GM18858 (cell line): ENCODE data around the gene RAB40B.

Experiments used
- ATAC-seq: cut with Tn5 transposase; IDR thresholded peaks from one replicate; pipeline ENCODE4 v1.9.1; 2021; ENCODE audit not compliant: unreplicated experiment

The RAB40B gene

DNA sequence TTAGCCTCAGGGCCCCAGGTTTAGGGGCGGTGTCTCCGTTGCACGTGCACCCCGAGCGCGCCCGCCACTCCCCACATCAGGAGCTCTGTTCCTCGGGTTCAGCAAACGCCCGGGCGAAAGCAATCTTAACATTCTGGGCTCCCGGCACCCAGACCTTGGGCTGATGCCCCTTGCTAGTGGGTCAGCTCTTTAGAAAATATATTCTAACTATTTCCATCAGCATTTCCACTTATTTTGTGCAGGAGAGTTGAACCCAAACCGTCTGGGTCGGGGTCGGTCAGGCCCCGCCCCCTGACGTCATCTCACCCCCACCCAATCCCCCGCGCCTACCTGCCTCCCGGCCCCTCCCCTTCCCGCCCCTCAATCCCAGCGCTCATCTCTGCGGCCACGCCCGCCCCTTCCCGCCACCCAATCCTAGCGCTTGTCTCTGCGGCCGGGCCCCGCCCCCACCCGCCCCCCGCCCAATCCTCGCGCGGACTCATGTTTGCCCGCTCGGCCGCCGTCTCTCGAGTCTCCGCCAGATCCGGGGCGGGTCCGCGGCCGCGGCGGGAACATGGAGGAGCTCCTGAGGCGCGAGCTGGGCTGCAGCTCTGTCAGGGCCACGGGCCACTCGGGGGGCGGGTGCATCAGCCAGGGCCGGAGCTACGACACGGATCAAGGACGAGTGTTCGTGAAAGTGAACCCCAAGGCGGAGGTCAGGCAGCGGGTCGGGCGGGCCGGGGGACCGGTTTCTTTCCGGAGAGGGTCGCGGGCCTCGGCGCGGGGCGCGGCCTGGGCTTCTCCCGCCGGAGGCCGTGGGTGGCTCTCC, 17.9 kb upstream of the RAB40B start, which contains the start of gene FN3KRP:
FN3KRP (plus strand) TSS at position 504 of the 808 bp plus-strand sequence; CDS start at position 554, 50 bp downstream.
- ATAC-seq: no peak

DNA sequence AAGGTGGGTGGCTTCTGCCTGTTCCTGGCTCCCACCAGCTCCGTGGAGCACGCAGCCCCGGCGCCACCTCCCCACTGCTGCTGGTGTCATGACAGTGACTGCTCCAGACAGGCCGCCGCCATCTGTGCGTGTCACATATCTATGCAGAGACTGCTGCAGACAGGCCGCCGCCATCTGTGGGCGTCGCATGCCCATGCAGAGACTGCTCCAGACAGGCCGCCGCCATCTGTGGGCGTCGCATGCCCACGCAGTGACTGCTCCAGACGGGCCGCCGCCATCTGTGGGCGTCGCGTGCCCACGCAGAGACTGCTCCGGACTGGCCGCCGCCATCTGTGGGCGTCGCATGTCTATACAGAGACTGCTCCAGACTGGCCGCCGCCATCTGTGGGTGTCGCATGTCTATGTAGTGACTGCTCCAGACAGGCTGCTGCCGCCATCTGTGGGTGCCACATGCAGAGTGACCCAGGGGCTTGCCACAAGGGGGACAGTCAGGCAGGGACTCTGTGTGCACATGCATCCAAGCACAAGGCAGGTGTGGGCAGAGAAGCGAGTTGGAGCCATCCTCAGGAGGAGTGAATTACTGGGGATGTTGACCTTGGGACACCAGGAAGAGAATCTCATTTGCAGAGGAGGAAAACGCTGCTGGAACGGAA, 14.7 kb upstream of the RAB40B start:
- ATAC-seq: no peak

DNA sequence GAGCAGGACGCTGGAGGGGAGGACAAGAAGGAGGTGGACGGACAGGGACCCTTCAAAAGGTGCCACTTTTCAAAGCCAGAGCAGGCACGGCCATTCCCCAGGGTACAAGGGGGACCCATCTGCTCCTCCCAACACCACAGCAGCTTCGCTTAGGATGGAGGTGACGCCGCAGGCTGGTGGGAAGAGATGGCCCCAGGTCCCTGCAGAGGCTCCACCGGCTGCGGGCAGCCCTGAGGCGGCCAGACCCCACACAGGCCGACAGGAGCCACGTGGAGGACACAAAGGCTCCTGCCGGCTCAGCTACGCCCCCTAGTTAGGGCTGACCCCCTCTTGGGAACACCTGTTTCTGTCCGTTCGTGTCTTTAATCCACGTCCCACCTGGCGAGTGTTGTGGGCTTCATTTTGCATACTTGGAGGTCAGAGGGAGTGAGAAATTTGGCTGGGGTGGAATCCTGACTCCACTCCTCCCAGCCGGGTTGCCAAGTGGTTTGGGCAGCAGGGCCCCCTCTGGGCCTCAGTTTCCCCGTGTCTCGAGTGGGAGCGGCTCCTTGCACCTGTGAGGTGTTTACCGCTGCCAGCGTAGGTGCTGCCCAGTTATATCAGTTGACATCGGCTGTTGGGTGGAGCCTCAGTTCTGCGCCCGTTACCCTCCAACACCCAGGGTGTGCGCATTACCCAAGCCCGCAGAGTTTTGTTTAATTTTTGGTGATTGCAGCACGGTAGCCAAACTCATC, 12.2 kb upstream of the RAB40B start:
- ATAC-seq: no peak

DNA sequence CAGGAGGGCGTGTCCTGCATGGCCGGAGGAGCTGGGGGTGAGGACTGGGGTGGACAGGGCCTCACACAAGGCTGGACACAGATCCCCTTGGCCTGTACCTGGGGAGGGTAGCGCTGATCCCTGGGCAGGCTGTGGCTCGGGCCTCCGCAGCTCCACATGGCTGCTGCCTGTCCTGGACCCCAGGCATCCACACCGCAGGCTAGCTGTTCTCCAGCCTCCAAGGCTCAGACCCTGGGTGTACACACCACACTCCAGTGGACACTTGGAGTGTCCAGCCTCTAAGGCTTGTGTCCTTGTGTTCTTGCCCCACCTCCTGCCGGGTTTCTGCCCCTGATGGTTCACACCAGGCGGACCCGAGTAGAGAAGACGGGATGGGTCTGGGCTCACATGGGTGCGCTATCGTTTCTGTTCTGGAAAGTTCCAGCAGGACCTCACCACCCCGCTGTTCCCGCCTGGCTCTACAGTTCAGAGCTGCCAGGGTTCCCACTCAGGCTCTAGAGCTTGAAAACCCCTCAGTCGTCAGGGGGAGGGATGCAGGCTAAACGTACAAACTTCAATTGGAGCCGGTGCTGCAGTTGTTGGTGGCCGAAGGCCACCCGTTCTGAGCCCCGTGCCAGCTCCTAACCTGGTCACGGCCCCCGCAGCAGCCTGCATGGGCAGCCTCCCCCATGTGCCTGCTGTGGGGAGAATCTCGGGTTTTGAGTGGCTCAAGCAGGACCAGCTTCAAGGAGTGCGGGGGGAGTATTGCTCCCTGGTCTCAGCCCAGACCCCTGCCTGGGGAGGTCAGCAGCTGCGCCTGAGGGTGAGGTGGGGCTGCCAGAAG, 11.4 kb upstream of the RAB40B start:
- ATAC-seq: no peak

DNA sequence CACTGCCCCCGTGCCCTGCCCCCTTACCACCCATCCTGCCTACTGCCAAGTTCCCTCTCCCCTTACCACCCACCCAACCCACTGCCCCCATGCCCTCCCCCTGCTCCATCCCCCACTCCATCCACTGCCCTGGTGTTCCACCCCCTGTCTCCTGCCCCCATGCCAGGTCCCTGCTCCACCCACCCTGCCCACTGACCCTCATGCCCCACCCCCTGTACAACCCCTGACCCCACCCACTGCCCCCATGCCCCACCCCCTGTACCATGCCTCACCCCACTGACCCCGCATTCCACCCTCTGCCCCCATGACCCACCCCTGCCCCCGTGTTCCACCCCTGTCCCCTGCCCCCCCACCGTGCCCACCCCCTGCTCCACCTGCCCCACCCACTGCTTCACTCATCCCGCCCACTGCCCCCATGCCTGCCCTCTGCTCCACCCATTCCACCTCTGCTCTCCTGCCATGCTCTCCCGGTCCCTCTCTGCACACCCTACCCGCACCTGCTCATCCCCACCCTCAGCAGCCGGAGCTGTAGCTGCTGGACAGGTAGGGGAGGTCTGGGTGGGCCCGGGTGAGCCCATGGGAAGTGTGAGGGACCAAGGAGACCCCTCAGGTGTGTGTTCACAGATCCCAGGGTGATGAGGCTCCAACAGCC, 10.7 kb upstream of the RAB40B start:
- ATAC-seq: no peak

DNA sequence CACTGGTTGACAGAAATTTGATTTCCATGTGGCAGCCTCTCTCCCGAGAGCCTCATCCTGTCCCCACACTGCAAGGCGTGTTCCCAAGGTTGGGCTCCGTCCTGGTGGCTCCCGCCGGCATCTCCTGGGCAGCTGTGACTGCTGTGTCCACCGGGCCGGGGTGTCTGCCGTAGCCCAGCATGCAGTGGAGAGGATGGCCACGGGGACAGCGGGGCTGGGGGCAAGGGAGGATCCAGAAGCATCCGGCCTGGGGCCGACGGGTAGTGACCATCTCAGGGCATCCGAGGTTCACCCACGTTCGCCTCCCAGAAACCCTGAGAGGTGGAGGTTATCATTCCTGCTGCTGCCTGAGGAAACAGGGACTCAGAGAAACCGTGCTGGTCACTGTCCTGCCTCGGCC, 7.3 kb upstream of the RAB40B start:
- no peak for ATAC-seq

DNA sequence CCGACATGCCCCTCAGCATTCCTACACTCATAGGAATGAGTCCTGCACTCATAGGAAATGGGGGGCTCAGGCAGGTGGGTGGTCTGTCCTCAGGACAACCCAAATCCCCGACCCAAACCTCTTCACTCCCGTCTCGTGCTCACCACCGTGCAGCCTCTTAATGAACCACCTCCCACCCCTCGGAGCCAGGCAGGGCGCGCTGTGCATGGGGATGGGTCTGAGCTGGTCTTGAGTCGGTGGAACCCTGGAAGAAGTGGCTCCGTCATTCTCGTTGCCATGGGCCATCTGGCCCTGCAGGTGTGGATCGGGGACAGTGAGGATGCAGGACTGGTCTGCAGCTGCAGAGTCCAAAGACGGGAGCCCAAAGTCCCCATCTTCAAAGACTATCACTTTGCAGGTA, 6.4 kb upstream of the RAB40B start:
- no peak for ATAC-seq

DNA sequence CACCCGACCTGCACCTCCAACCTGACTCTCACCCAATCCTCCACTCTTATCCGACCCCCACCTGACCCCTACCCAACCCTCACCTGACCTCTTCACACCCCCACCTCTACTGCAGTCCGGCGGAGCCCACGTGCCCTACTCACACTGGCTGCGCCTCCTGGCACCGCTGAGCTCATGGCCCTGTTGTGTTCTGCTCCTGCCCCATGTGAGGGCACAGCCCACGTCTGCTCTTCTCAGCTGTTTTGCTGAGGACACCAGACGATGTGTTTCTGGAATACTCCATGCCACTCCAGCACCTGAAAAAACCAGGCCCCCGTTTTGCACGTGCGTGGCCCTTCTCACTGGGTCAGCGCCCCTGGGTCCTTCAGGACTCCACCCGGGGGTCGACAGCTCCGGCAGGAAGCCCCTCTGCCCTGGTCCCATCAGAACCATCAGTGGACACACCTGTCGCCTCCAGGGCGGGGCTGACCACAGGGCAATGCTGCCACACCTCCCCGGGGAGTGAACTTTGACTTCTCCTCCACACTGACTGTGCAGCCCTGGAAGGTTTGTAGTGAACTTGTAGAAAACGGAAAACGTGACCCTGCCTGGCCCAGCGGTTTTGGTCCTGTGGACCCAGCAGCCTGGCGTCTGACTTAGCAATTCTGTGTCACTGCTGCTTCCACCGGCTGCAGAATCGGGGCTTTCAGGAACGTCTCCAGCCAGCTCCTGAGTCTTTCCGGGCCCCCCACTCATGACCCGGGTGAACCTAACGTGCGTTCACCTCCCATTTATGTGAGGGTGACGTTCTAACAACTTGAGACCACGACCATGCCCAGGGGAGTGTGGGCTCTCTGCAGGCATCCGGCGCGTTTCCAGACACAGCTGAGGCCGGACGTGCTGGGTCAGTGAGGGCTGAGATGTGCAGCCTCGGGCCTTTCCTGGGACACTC, 5.7 kb upstream of the RAB40B start:
- no peak for ATAC-seq

DNA sequence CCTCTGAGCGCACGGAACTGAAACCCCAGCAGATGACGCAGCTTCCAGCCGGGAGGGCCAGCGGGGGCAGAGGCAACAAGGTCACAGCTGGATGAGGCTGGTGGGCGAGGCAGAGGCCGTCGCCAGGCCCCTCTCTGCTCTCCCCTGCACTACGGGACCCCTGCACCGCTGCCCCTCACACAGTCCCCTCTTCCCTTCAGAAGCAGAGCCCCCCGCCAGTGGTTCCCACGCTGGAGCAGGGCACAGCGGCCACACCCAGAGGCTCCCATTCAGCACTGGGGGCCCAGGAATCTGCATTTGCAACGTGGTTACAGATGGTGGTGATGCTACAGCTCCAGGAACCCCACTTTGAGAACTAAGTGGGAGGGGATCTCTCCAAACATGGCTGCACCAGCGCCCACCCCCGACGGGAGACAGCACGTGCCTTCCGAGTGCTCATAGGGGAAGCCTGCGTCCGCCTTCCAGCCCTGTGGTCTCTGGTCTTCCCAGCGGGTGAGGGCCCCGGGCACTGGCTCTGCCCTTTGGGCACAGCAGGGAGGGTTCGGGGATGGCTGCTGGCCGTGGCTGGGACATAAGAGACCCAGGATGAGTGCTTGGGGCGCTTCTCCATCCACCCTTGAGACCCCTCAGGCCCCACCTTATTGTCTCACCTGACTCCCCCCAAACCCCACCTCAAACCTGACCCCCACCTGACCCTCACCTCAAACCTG, 4.7 kb upstream of the RAB40B start:
- ATAC-seq: no peak

DNA sequence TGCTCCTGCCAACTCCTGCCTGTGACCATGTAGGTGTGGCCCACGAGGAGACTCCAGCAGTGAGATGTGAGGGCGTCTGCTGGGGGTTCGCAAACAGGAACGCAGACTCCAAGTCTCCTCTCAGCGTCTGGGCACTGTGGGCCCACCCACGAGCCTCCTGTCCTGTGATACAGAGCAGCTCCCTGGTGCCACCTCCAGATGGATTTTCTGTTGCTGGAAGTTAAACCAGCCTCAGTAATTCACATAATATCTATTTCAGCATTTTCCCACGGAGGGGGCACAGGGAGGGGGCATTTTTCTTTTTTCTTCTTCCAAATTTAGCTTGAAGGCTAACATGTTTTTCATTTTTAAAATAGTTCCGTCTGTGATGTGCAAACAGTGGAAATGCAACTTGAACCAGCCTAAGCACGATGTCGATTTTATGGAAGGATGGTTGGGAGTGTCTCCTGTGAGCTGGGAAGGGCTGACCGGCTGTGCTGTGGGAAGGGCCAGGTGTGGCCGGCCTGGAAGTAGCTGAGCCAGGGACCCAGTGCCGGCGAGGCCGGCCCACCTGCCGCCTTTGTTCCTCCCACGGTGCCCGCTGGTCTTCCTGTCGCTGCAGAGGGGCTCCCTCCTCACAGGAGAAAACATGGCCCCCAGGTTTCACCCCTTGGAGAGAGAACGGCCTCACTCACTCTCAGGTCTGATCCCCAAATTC, 3.9 kb upstream of the RAB40B start:
- no peak for ATAC-seq

DNA sequence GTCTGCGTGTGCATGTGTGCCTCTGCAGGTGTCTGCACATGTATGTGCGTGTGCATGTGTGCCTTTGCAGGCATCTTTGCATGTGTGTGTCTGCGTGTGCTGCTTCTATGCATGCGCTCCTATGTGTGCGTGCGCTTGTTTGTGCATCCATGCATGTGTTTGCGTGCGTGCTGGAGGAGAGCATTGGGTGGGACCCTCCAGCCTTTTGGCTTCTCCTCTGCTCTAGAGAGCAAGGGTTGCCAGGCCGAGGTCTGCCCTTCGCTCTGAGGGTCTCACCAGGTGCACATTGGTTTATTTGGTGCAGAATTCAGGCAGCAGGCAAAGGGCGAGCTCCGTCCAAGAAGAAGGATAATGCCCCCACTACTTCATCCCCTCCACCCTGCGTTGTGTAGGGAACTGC, 1.1 kb upstream of the RAB40B start:
- ATAC-seq: no peak

DNA sequence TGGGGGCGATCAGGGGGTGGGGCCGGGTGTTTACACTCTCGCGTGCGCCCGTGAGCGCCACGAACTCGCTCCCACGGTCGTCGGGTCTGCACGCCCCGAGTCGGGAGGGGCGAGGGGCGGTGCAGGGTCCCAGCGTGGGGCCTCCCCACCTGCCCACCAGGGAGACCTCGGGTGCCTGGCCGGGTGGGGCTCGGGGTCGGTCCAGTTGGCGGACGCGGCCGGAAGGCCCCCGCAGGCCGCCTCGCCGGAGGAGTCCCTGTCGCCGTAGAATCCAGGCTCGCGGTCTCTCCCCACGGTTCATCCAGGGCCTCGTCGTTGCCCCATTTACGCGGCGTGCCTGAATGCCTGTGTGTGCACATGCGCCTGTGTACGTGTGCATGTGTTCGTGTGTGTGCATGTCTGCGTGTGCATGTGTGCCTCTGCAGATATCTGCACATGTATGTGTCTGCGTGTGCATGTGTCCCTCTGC, 510 bp upstream of the RAB40B start:
- ATAC-seq: peak; percentile 14

DNA sequence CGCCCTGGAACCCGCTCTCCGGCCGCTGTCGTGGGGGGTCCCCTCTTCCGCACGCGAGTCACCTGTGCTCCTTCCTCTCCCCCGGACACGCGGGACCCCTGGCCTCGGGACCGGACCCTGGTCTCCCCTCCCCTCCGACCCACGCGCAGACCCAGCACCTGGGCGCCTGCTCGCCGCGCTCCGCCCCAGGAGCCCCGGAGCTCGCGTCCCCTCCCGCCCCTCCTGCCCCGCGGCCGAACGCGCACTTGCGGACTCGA, 762 bp downstream of the RAB40B start:
- ATAC-seq: no peak

DNA sequence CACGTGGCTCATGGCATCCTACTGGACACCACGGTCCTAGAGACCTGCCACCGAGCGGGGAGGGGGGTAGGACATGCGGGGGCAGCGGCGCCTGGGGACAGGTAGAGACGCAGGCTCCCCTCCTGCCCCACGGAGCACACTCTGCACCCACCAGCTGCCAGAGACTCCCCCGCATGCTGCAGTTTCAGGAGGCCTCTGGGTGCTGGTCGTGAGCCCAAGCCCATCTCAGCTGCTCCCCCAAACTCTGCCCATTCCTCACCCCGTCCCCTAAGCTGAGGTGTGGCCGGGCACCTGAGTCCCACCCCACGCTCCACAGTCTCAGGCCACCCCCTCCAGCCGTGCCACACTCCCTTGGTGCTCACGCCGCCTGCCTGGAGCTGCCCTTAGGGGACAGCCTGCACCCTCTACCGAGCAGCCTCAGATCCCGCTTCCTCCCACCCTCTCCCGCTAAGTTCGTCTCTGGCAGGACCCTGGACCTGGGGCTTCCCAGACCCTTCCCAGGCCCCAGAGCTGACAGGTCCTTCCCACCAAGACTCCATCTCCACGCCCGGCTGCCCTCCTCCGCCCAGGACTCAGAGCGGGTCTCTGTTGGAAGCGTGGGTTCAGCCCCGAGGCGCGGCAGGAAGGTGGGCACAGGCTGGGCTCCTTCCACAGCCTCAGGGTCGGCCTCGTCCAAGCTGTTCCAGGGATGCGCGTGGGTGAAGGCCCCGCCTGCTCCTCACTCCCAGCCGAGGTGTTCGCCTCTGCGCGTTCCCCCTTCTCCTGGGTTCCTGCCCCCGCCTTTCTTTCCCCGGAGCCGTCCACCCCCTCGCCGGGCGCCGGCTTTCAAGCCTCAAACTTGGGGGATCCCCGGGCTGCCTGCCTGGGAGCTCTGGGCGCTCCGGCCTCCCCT, 1.3 kb downstream of the RAB40B start:
- ATAC-seq: no peak

DNA sequence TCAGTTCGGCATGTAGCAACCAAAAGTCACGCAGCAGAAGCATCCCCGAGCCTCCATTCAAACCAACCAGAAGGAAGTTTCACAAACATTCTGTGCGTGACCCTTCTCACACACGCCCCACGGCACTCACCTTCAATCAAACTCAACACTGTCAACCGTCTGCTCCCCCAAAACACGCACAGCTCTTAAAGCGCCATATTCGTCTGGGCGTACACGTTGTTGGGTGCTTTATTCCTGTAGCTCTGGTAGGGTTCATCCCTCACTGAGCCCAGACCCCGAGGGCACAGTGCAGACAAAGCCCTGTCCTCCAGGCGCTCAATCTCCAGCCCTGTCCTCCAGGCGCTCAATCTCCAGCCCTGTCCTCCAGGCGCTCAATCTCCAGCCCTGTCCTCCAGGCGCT, 2.2 kb downstream of the RAB40B start:
- no peak for ATAC-seq

DNA sequence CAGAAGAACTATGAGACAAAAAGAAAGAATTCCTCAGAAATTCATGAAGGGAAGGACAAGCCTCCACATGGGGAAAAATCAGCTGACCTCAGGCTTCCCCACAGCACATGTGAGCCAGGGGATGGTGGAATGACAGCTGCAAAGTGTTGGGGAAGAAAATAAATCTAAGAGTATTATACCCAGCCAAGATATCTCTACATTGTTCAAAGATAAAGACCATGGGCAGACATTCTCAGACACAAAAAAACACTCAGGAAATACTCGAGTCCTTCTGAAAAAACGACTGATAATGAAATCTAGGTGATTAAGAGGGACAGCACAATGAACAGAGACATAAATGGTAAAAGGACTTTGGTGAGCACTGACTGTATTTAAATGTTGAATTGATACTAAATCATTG, 3.9 kb downstream of the RAB40B start:
- ATAC-seq: no peak

DNA sequence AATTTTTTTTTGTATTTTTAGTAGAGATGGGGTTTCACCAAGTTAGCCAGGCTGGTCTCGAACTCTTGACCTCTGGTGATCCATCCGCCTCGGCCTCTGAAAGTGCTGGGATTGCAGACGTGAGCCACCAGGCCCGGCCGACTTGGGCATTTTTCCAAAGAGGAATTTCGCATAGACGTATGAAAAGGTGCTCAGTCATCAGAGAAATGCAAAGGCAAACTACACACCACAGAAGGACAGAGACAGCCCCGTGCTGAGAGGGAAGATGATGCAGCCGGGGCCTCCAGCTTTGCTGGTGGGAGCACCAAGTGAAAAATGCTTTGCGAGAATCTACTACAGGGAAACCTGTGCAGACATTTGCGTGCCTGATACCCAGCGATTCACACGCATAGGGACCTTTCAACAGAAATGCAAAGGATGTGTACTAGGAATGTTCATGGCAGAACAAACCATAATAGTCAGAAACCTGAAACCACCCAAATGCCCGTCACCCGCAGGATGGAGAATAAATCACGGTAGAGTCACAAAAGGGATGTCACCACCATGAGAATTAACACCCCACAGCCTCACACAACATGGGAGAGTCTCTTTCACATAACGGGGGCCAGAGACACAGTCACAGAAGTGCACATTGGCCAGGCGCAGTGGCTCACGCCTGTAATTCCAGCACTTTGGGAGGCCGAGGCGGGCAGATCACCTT, 5.2 kb downstream of the RAB40B start:
- no peak for ATAC-seq
